ENCODE results near the gene WDR46.

The WDR46 gene

DNA sequence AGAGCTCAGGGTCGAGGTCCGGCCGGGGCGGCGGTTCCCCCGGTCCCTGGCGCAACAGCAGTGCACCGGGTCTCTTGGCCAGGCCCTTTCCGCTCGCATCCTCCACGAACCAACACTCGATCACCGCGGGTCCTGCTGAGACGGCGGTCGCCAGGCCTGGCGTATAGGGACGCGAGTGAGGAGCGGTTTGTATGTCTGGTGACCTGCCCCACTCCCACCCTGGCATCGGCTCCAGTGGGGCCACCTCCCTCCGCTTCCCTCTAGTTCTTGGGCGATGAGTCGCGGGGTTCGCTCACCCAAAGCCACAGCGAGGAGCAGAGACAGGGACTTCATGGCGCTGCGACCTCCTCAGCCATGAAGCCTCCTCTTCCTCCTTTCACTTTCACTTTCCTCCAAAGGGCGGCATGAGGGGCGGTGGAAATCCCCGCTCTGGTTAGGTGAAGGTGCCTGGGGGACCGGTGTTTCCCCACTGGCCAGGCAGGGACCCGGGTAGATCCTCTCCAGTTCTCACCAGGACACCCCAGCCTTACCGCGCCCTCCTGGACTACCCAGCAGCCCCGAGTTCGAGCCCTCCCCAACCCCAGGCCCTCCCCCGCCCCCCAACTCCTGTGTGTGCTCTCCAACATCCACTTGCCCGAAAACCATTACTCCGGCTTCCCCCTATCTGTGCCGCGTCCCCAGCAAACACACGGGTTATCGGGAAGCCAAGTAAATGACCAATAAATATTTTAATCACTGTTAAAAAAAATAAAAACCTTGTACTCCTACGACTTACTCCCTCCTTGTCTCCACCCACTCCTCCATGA lies 24.9 kb upstream of the WDR46 start, which contains the start of gene TAPBP:
Gene TAPBP, minus strand, starts transcription at position 370 of the 806 bp plus-strand sequence. Its CDS starts 37 bp downstream, at position 333.
- DNase-seq (ENCODE audit: low read depth) = peak; percentile 76

- peak; percentile 43 for DNase-seq (ENCODE audit: low read depth)
Measured at GRCh38 chr6:33313105-33313708, 24.2 kb upstream of the WDR46 start.

GRCh38 chr6:33312361-33313104 lies 23.5 kb upstream of the WDR46 start:
- DNase-seq (ENCODE audit: low read depth) = peak; percentile 68

DNA sequence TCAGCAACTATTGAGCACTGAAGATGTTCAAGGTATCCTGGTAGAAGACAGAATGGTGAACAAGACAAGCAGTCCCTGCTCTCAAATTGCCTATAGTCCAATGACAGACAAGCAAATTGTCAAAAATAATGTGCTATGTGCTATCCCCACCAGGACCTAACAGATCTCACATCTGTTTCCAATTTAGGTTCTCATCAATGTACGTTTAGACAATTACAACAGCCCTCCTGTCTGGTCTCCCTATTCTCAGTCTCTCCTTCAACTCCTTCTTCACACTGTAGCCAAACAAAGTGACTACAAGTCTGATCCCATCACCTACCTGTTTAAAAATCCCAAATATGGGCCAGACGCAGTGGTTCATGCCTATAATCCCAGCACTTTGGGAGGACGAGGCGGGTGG lies 17.3 kb upstream of the WDR46 start:
- no peak for DNase-seq (ENCODE audit: low read depth)

DNA sequence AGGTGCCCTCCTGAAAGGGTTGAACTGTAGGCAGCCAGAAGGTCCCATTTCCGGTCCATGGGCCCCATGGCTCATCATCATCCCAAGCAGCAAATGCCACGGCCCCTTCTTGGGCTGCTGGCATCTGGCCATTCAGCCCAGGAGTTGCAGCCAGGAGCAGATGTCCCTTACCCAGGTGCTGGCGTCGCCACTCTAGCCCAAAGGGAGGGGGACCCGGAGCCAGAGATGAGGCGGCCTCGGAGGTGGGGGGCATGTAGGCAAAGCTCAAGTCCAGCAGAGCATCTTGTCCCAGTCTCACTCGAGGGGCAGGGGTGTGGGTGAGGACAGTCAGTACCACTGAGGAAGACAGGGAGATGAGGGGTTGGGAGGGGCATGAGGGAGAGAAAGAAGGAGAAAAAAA lies 16.0 kb upstream of the WDR46 start:
- no peak for DNase-seq (ENCODE audit: low read depth)

DNA sequence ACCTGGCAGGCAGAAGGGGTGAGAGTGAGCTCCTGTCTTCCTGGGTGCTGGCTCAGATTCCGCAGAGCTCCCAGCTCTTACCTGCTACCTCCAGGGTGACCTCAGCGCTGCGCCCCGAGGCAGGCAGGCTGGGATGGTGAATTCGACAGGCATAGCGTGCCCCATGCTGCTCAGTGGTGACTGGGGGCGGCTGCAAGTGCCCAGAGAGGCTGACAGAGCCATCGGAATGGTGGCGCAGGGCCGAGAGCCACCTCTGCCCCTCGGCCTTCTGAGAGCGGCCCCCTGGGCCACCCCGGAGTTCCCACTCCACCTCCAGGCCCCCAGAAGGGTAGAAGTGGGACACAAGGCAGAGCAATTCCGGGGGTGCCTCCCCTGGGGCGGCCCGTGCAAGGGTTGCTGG lies 15.2 kb upstream of the WDR46 start:
- DNase-seq (ENCODE audit: low read depth) = no peak

GRCh38 chr6:33301877-33302276 lies 12.8 kb upstream of the WDR46 start:
- DNase-seq (ENCODE audit: low read depth) = no peak

GRCh38 chr6:33299237-33299944 lies 10.4 kb upstream of the WDR46 start:
- peak; percentile 93 for DNase-seq (ENCODE audit: low read depth)

DNA sequence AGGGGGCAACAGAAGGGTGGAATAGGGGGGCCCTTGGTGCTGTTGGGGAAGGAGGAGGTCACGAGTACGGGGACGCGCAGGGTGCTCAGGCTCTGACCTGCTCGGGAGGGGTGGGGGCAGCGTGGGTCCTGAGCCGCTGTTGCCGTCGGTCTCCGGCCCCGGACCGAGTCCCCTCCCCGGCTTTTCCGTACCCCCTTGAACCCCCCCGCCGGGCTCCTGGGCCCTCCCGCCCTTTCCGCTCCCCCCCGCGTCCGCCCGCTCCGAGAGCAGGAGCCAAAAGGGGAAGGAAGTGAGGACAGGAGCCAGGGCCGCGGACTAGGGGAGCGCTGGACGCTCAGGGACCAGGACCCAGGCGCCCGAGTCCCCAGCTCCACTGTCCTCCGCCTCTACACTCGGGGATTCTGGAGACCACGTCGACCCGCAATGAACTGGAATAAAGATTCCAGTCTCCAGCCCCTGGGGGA lies 9.8 kb upstream of the WDR46 start, which contains the start of gene RGL2:
Gene RGL2, minus strand, starts transcription at position 170 of the 464 bp plus-strand sequence. CDS start 332 bp downstream, outside the sequence.
- DNase-seq (ENCODE audit: low read depth) = peak; percentile 73

GRCh38 chr6:33297956-33298772 lies 9.1 kb upstream of the WDR46 start:
- peak; percentile 92 for DNase-seq (ENCODE audit: low read depth)

DNA sequence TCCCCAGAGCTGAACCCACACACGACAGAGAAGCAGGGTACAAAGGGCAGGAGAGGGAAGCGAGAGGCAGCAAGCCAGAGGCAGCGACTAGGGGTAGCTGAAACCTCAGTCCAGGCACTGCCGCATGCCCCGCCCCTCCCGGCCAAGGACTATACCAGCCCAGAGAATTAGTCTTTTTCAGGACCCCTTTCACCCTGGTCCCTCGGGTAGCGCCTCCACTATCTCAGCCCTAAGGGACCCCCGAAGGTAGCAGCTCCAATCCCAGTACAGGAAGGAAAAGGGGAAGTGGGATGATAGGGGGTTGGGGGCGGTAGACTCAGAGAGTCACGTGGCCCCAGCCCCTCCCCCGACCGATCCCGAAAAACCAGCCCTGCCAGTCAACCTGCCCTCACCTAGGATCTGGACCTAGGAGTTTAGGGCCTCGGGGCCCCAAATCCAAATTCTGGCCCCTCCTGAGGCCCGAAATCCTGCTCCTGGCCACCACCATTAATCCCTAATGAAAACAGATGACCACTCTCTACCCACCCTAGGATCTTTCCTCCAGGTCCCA lies 8.4 kb upstream of the WDR46 start:
- DNase-seq (ENCODE audit: low read depth) = no peak

GRCh38 chr6:33296797-33297405 lies 7.9 kb upstream of the WDR46 start:
- DNase-seq (ENCODE audit: low read depth) = no peak

- DNase-seq (ENCODE audit: low read depth) = no peak
Measured at GRCh38 chr6:33295621-33296369, 6.8 kb upstream of the WDR46 start.

GRCh38 chr6:33294086-33294823 lies 5.2 kb upstream of the WDR46 start:
- no peak for DNase-seq (ENCODE audit: low read depth)

DNA sequence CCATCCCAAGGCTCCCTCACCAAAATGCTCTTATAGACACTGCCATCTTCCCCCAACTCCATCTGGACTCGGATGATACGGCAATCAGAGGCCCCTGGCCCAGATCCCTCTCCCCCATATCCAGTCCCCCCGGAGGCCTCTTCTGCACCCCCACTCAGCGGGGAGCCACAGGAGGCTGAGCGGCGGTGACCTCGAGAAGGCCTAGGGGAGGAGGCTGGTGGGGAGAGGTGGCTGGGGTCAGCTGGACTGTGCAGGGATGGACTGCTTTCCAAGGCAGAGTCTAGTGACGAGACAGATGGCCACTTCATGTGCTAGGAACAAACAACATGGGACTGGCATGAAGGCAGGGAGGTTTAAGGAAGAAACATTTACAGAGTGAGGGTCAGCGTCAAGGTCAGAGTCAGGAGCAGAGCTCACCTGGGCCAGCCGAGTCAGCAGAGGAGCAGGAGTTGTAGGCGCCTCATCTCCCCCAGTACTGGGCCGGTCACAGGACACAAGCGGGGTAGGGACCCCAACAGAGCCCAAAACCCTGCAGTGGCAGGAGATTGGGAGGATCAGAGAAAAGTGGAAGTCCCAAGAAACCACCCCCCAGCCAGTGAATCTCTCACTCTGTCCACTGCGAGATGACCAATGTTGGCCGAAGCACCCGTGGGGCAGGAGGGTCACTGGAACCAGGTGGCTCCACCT lies 4.1 kb upstream of the WDR46 start:
- DNase-seq (ENCODE audit: low read depth) = no peak

DNA sequence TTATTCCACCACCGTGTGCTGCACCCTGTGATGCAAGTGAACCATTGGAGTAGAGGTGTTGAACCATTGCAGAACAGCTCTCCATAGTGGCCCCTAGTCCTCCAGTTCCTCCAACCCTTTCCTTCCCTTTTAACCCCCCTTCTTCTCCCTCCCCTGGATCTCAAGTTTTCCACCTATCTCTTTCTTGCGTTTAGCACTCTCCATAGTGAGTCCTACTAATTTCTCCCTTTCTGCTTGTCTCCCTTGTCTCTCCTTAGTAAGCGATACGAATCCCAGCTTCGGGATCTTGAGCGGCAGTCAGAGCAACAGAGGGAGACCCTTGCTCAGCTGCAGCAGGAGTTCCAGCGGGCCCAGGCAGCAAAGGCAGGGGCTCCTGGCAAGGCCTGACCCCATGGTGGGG lies 1.4 kb upstream of the WDR46 start:
- DNase-seq (ENCODE audit: low read depth) = no peak

DNA sequence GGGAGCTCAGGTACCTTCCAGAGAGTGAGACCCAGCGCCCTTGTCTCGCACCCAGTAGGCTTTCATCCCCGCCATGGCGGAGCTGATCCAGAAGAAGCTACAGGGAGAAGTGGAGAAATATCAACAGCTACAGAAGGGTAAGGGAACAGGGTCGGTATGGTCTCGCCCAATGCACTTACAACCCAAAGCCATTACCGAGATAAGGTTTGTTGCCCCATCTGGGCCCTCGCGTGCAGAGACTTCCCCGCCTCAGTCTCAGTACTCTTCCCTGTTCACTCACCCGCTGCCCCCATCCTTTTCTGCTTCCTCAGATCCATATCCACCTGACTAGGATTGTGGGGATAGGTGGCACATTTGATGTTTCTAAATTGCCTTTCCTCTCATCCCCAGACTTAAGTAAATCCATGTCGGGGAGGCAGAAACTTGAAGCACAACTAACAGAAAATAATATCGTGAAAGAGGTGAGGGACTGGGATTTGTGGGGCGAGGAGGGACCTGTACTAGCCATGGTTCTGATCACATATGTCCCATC lies 811 bp upstream of the WDR46 start:
- no peak for DNase-seq (ENCODE audit: low read depth)
